Tibial nerve (tissue), 4 donors: ENCODE data around the gene NPSR1.

Experiments used
- CTCF ChIP-seq, 5 experiments: fragments of 200-600 bp in 3 of 5; fragments of 450-650 bp in 2 of 5; sonication (generic) in 3 of 5; IDR thresholded peaks; one replicate each; pipeline ENCODE4 v1.5.1; 2016 to 2019; ENCODE audit warnings: antibody characterized with exemption in 5 of 5, mild to moderate bottlenecking in 3 of 5, moderate library complexity in 2 of 5
- EP300 ChIP-seq, 2 donors: sonication (generic); formaldehyde crosslinking; IDR thresholded peaks; one replicate each; pipeline ENCODE4 v1.6.1; 2017; ENCODE audit warnings: antibody characterized with exemption in 2 of 2, mild to moderate bottlenecking in 1 of 2

- no peak for TF ChIP-seq CTCF (IDR thresholded peaks at IDR 0.05)
- no peak for TF ChIP-seq EP300 (IDR thresholded peaks at IDR 0.05)
Measured at GRCh38 chr7:34840176-34840785, 182.3 kb downstream of the NPSR1 start.
